CD14-positive monocyte (primary cell): ENCODE measurements around the gene POFUT2. TPM values are rescaled to one million over a fixed set of nuclear protein-coding genes. Genes with fewer than 3 reads are reported as not detected.
A peak's percentile ranks its signal among the peaks of the same experiment; 100 is the strongest.

ENCODE experiments used
- DNase-seq, 3 donors: peaks; one replicate each; pipeline ENCODE4 v3.0.0-alpha.2; 2011 to 2022
- H2AFZ ChIP-seq: 2 replicates; pipeline ENCODE4 v1.6.0; 2012; ENCODE audit warnings: mild to moderate bottlenecking, low read depth, low read length, inconsistent platforms; ENCODE audit not compliant: insufficient read depth, poor library complexity, severe bottlenecking
- H3K27ac ChIP-seq, 2 donors: 1 replicate in 1 of 2; 2 replicates in 1 of 2; pipeline ENCODE4 v1.5.1; 2012 to 2013; ENCODE audit warnings: low read length in 2 of 2, control low read depth in 1 of 2, inconsistent platforms in 1 of 2, low read depth in 1 of 2, mild to moderate bottlenecking in 1 of 2
- H3K27me3 ChIP-seq, 2 donors: one replicate each; pipeline versions ENCODE4 v1.6.0 to v1.6.1; 2011 to 2013; ENCODE audit warnings: low read length in 2 of 2; ENCODE audit not compliant: control insufficient read depth in 2 of 2, insufficient read depth in 2 of 2
- H3K36me3 ChIP-seq, 2 donors: replicated peaks in 1 of 2; 1 replicate in 1 of 2; 2 replicates in 1 of 2; pipeline versions ENCODE4 v1.5.1 to v1.6.1; 2012 to 2013; ENCODE audit warnings: low read length in 2 of 2, control low read depth in 1 of 2, inconsistent platforms in 1 of 2, mild to moderate bottlenecking in 1 of 2; ENCODE audit not compliant: insufficient read depth in 2 of 2, control insufficient read depth in 1 of 2
- H3K4me1 ChIP-seq, 2 donors: 1 replicate in 1 of 2; 2 replicates in 1 of 2; pipeline versions ENCODE4 v1.5.1 to v1.6.1; 2012 to 2013; ENCODE audit warnings: low read length in 2 of 2, control low read depth in 1 of 2, inconsistent platforms in 1 of 2, mild to moderate bottlenecking in 1 of 2, moderate library complexity in 1 of 2; ENCODE audit not compliant: insufficient read depth in 2 of 2, control insufficient read depth in 1 of 2
- H3K4me2 ChIP-seq: replicated peaks from 2 replicates; pipeline ENCODE3; 2012; ENCODE audit warnings: low read length, moderate library complexity, mild to moderate bottlenecking; ENCODE audit not compliant: poor library complexity, severe bottlenecking; ENCODE audit errors: extremely low read depth
- H3K4me3 ChIP-seq, 3 experiments: fragments of 200-600 bp in 1 of 3; sonication (generic) in 1 of 3; replicated peaks in 1 of 3; 1 replicate in 2 of 3; 2 replicates in 1 of 3; pipeline ENCODE4 v1.5.1; 2011 to 2013; ENCODE audit warnings: low read length in 3 of 3, mild to moderate bottlenecking in 3 of 3, control low read depth in 2 of 3, low read depth in 2 of 3, inconsistent platforms in 1 of 3, moderate library complexity in 1 of 3
- H3K79me2 ChIP-seq: 2 replicates; pipeline ENCODE4 v1.6.0; 2012; ENCODE audit warnings: mild to moderate bottlenecking, control low read depth, inconsistent platforms, low read length, moderate library complexity; ENCODE audit not compliant: insufficient read depth
- H3K9ac ChIP-seq: 2 replicates; pipeline ENCODE4 v1.6.0; 2017; ENCODE audit warnings: low read length, mild to moderate bottlenecking; ENCODE audit not compliant: insufficient read depth, poor library complexity, severe bottlenecking
- H3K9me3 ChIP-seq, 2 donors: replicated peaks in 1 of 2; 1 replicate in 1 of 2; 2 replicates in 1 of 2; pipeline versions ENCODE4 v1.5.1 to v1.6.1; 2012 to 2013; ENCODE audit warnings: low read length in 2 of 2, control low read depth in 1 of 2; ENCODE audit not compliant: control insufficient read depth in 1 of 2, insufficient read depth in 1 of 2
- H4K20me1 ChIP-seq: 2 replicates; pipeline ENCODE4 v1.6.0; 2012; ENCODE audit warnings: mild to moderate bottlenecking, low read length, control low read depth, moderate library complexity; ENCODE audit not compliant: insufficient read depth
- H3K27ac Mint-ChIP-seq, 7 donors: one replicate each; pipeline ENCODE4 v1.8.0; 2020; ENCODE audit warnings: mild to moderate bottlenecking in 7 of 7, mixed read lengths in 7 of 7, moderate library complexity in 6 of 7, inconsistent platforms in 2 of 7
- H3K27me3 Mint-ChIP-seq, 3 donors: one replicate each; pipeline ENCODE4 v1.8.0; 2021 to 2022; ENCODE audit warnings: low read depth in 3 of 3, mild to moderate bottlenecking in 3 of 3, mixed read lengths in 3 of 3, moderate library complexity in 3 of 3, inconsistent platforms in 1 of 3
- H3K36me3 Mint-ChIP-seq, 2 donors: one replicate each; pipeline ENCODE4 v1.8.0; 2020; ENCODE audit warnings: mixed read lengths in 2 of 2, inconsistent platforms in 1 of 2, mild to moderate bottlenecking in 1 of 2
- H3K4me1 Mint-ChIP-seq: one replicate; pipeline ENCODE4 v1.8.0; 2020; ENCODE audit warnings: mild to moderate bottlenecking, mixed read lengths
- H3K4me3 Mint-ChIP-seq, 2 donors: one replicate each; pipeline ENCODE4 v1.8.0; 2020; ENCODE audit warnings: mild to moderate bottlenecking in 2 of 2, mixed read lengths in 2 of 2, moderate library complexity in 1 of 2
- H3K9me3 Mint-ChIP-seq, 7 donors: one replicate each; pipeline ENCODE4 v1.8.0; 2020 to 2022; ENCODE audit warnings: mixed read lengths in 7 of 7, mild to moderate bottlenecking in 6 of 7, moderate library complexity in 6 of 7, inconsistent platforms in 2 of 7
- CTCF ChIP-seq: fragments of 200-600 bp; IDR thresholded peaks from one replicate; pipeline ENCODE4 v1.8.0; 2022; ENCODE audit warnings: antibody characterized with exemption, mild to moderate bottlenecking
- WGBS: methylation state at CpG from one replicate; pipeline ENCODE4 v1.1.5; 2013; ENCODE audit warnings: missing lambda C conversion rate; ENCODE audit not compliant: insufficient coverage; 5-methylcytosine and 5-hydroxymethylcytosine counted together
- intact Hi-C, 2 donors: fragments of 100-400 bp; cut with micrococcal nuclease; formaldehyde crosslinking; loops; one replicate each; pipeline versions ENCODE4 v1.15.0 to v1.15.1; 2023
- polyA plus RNA-seq, 3 donors: library from polyadenylated mRNA; depleted of rRNA in 1 of 3; unstranded in 2 of 3; stranded (reverse) in 1 of 3; fragments of 300-500 nt in 2 of 3; fragments of >200 nt in 1 of 3; fragmentation: Illumina TruSeq in 2 of 3; gene quantifications; 1 replicate in 2 of 3; 2 replicates in 1 of 3; pipeline ENCODE4 v1.2.3, GENCODE V29; 2012 to 2021

The POFUT2 gene
- polyA plus RNA-seq, 3 donors: 1.8 to 21.3 (median 2.8) TPM

DNA sequence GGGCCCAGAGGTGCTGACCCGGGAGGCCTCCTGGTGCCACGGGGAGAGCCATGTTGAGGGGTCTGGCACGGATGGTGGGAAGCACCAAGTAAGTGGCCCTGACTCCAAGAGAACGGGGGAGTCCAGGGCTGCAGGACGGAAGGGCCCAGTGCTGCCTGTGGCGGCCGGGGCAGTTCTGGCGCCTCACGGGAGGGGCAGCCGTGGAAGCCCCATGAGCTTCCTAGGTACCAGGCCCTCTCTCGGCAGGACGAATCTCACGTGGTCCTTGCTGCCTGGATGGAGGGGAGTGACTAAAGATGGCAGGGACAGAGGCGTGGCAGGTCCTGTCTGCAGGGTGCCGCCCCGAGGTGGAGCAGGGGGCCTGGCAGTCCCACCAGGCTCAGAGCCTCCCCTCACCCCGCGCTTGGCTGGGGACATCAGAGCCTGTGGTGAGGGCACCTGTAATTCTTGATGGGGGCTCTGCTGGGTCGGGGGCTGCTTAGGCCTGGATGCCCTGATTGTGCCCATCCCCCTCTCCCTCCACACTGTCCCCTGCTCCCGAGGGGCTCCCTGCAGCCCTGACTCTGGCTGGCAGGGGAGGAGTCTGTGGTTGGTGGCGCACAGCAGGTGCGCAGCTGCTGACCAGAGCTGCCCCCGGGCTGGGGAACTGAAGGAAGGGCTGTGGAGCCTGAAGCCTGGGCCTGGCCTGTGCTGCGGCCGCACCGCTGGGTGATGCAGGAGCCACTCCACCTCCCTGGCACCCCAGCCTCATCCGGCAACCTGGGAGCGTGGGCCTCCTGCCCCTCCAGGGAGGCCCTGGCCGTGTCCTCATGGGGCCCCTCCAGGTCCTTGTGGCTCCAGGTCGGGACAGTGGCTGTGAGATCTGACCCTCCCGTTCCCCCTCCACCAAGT, 31.4 kb downstream of the POFUT2 start:
- Mint-ChIP-seq H3K4me3 (peak overlapping the region in 1 of 2 donors; percentile 48), H3K9me3 (peaks cover 0 to 6% (median 3%) of the 10 kb centered on the region in 7 donors), H3K27ac (no peak overlapping the region), H3K4me1 (no peaks in the 10 kb centered on the region), H3K27me3 (peaks cover 9 to 26% (median 18%) of the 10 kb centered on the region in 3 donors), H3K36me3 (no peaks in the 10 kb centered on the region)
- 79% methylated on average over 26 of the region's 31 CpGs for WGBS
- Histone ChIP-seq H3K9ac (no peak overlapping the region), H3K4me2 (no peak overlapping the region), H3K27ac (no peak overlapping the region), H3K4me1 (no peaks in the 10 kb centered on the region), H3K79me2 (no peaks in the 10 kb centered on the region), H4K20me1 (no peaks in the 10 kb centered on the region), H3K9me3 (no peaks in the 10 kb centered on the region), H2AFZ (no peak overlapping the region), H3K27me3 (peaks cover 0 to 7% of the 10 kb centered on the region in 2 donors), H3K4me3 (no peak overlapping the region), H3K36me3 (no peaks in the 10 kb centered on the region)
- TF ChIP-seq CTCF: no peak
- intact Hi-C loops: no loop called here
- peak in 1 of 3 donors; percentile 1 for DNase-seq

GRCh38 chr21:45255381-45256020, 32.2 kb downstream of the POFUT2 start:
- 89% methylated on average over 7 of the region's 22 CpGs for WGBS
- no peaks in the 10 kb centered on the region for H3K36me3 Mint-ChIP-seq
- no peaks in the 10 kb centered on the region for H3K79me2 ChIP-seq
- no peak overlapping the region for H2AFZ ChIP-seq
- H3K36me3 ChIP-seq: no peaks in the 10 kb centered on the region
- no peak overlapping the region for H3K4me3 ChIP-seq
- H3K4me2 ChIP-seq: no peak overlapping the region
- peaks cover 0 to 7% of the 10 kb centered on the region in 2 donors for H3K27me3 ChIP-seq
- intact Hi-C loops: no loop called here
- no peak for DNase-seq
- H3K4me3 Mint-ChIP-seq: peak overlapping the region in 1 of 2 donors; percentile 48
- no peaks in the 10 kb centered on the region for H3K4me1 ChIP-seq
- no peaks in the 10 kb centered on the region for H3K4me1 Mint-ChIP-seq
- H3K9ac ChIP-seq: no peak overlapping the region
- H3K27ac ChIP-seq: no peak overlapping the region
- peaks cover 2 to 14% (median 9%) of the 10 kb centered on the region in 7 donors for H3K9me3 Mint-ChIP-seq
- H3K27me3 Mint-ChIP-seq: peaks cover 9 to 28% (median 18%) of the 10 kb centered on the region in 3 donors
- no peak for TF ChIP-seq CTCF
- H3K27ac Mint-ChIP-seq: no peak overlapping the region
- H4K20me1 ChIP-seq: no peaks in the 10 kb centered on the region
- no peaks in the 10 kb centered on the region for H3K9me3 ChIP-seq
